Smooth muscle cell (in vitro differentiated cells): ENCODE results near the gene PI16. TPM values are rescaled to one million over a fixed set of nuclear protein-coding genes. Genes with fewer than 3 reads are reported as not detected.

Source experiments
- DNase-seq: peaks from one replicate; lab custom pipeline; 2025; ENCODE audit not compliant: unreplicated experiment; lab: John Stamatoyannopoulos, UW
- H2AFZ ChIP-seq: fragments of 200-600 bp; sonication (generic); 2 replicates; pipeline ENCODE4 v1.6.0; 2016; ENCODE audit warnings: antibody characterized with exemption, low read depth, mild to moderate bottlenecking
- H3F3A ChIP-seq: fragments of 200-600 bp; sonication (generic); 2 replicates; pipeline ENCODE4 v1.6.0; 2017; ENCODE audit warnings: antibody characterized with exemption, low read depth
- H3K27ac ChIP-seq: fragments of 200-600 bp; sonication (generic); 2 replicates; pipeline ENCODE4 v1.5.1; 2016; ENCODE audit warnings: low read depth, mild to moderate bottlenecking
- H3K27me3 ChIP-seq: fragments of 200-600 bp; sonication (generic); 2 replicates; pipeline ENCODE4 v1.6.1; 2016; ENCODE audit warnings: low read depth, mild to moderate bottlenecking
- H3K36me3 ChIP-seq: fragments of 200-600 bp; sonication (generic); 2 replicates; pipeline ENCODE4 v1.5.1; 2016; ENCODE audit warnings: low read depth
- H3K4me1 ChIP-seq: fragments of 200-600 bp; sonication (generic); 2 replicates; pipeline ENCODE4 v1.5.1; 2016; ENCODE audit warnings: low read depth
- H3K4me2 ChIP-seq: fragments of 200-600 bp; sonication (generic); 2 replicates; pipeline ENCODE4 v1.6.0; 2016; ENCODE audit warnings: mild to moderate bottlenecking
- H3K4me3 ChIP-seq: fragments of 200-600 bp; sonication (generic); 2 replicates; pipeline ENCODE4 v1.5.1; 2016; ENCODE audit warnings: mild to moderate bottlenecking
- H3K79me2 ChIP-seq: fragments of 200-600 bp; sonication (generic); 2 replicates; pipeline ENCODE4 v1.6.0; 2016; ENCODE audit warnings: low read depth, mild to moderate bottlenecking
- H3K9ac ChIP-seq: fragments of 200-600 bp; sonication (generic); 2 replicates; pipeline ENCODE4 v1.6.0; 2016; ENCODE audit warnings: low read depth
- H3K9me3 ChIP-seq: fragments of 200-600 bp; sonication (generic); replicated peaks from 2 replicates; pipeline ENCODE4 v1.5.1; 2016; ENCODE audit warnings: low read depth
- H4K20me1 ChIP-seq: fragments of 200-600 bp; sonication (generic); 2 replicates; pipeline ENCODE4 v1.6.0; 2016; ENCODE audit warnings: low read depth
- CTCF ChIP-seq: fragments of 200-600 bp; sonication (generic); IDR thresholded peaks from 2 replicates; pipeline ENCODE4 v1.5.1; 2017; ENCODE audit warnings: borderline replicate concordance, mild to moderate bottlenecking, antibody characterized with exemption; ENCODE audit not compliant: insufficient read depth, poor library complexity, severe bottlenecking
- WGBS: methylation state at CpG from one replicate; pipeline ENCODE4 v1.1.7; 2016; ENCODE audit warnings: low lambda C conversion rate; 5-methylcytosine and 5-hydroxymethylcytosine counted together
- polyA plus RNA-seq: library from polyadenylated mRNA; unstranded; fragments of >200 nt; fragmentation: Nextera tagmentation; extraction: Ambion mirVana; gene quantifications from 2 replicates; pipeline ENCODE4 v1.2.1, GENCODE V29; 2016
- total RNA-seq: library from RNA; depleted of rRNA; stranded (reverse); fragments of >200 nt; gene quantifications from 2 replicates; pipeline ENCODE4 v1.2.3, GENCODE V29; 2014

Gene PI16
- total and polyA plus RNA-seq, 2 experiments from 2014 or later = 1.2 to 9.6 TPM

- no peaks in the 10 kb centered on the region for H3K79me2 ChIP-seq
- H3K27me3 ChIP-seq = no peaks in the 10 kb centered on the region
- H4K20me1 ChIP-seq = no peaks in the 10 kb centered on the region
- H3K4me3 ChIP-seq = no peak overlapping the region
- no peak overlapping the region for H3K9ac ChIP-seq
- no peaks in the 10 kb centered on the region for H3F3A ChIP-seq
- H3K27ac ChIP-seq = no peak overlapping the region
- H2AFZ ChIP-seq = no peak overlapping the region
- no peak for DNase-seq
- no peak for TF ChIP-seq CTCF
- 90% methylated on average over 11 of the region's 11 CpGs for WGBS
- H3K4me1 ChIP-seq = no peaks in the 10 kb centered on the region
- H3K4me2 ChIP-seq = no peak overlapping the region
- no peaks in the 10 kb centered on the region for H3K9me3 ChIP-seq
- no peaks in the 10 kb centered on the region for H3K36me3 ChIP-seq
Observed at GRCh38 chr6:37004044-37004980, 49.8 kb downstream of the PI16 start.

- no peaks in the 10 kb centered on the region for H3K79me2 ChIP-seq
- no peaks in the 10 kb centered on the region for H3K27me3 ChIP-seq
- H3F3A ChIP-seq = no peaks in the 10 kb centered on the region
- no peak for TF ChIP-seq CTCF
- H2AFZ ChIP-seq = no peak within 1 kb of the TSS
- WGBS = 90% methylated on average over 14 of the region's 14 CpGs
- no peak within 1 kb of the TSS for H3K4me2 ChIP-seq
- H3K27ac ChIP-seq = no peak within 1 kb of the TSS
- H3K9me3 ChIP-seq = no peaks in the 10 kb centered on the region
- no peaks in the 10 kb centered on the region for H3K4me1 ChIP-seq
- H3K9ac ChIP-seq = no peak within 1 kb of the TSS
- no peaks in the 10 kb centered on the region for H3K36me3 ChIP-seq
- H3K4me3 ChIP-seq = no peak within 1 kb of the TSS
- no peaks in the 10 kb centered on the region for H4K20me1 ChIP-seq
- DNase-seq = no peak
Observed at GRCh38 chr6:37005061-37005810, 50.7 kb downstream of the PI16 start, which contains the start of gene FGD2. Gene FGD2, plus strand, starts transcription at chr6:37005655. Its CDS starts 163 bp downstream, at chr6:37005818.

GRCh38 chr6:37005827-37006567 lies 51.5 kb downstream of the PI16 start:
- no peak for DNase-seq
- WGBS = 87% methylated on average over 13 of the region's 13 CpGs
- no peaks in the 10 kb centered on the region for H3K36me3 ChIP-seq
- H3K4me3 ChIP-seq = no peak overlapping the region
- no peaks in the 10 kb centered on the region for H3F3A ChIP-seq
- H3K9me3 ChIP-seq = no peaks in the 10 kb centered on the region
- H3K9ac ChIP-seq = no peak overlapping the region
- H3K79me2 ChIP-seq = no peaks in the 10 kb centered on the region
- H3K4me1 ChIP-seq = no peaks in the 10 kb centered on the region
- no peak overlapping the region for H2AFZ ChIP-seq
- H4K20me1 ChIP-seq = no peaks in the 10 kb centered on the region
- no peak overlapping the region for H3K4me2 ChIP-seq
- no peaks in the 10 kb centered on the region for H3K27me3 ChIP-seq
- no peak for TF ChIP-seq CTCF
- H3K27ac ChIP-seq = no peak overlapping the region
